GM19043 (cell line): Measurements from ENCODE around the gene TMEM38A.
A peak's percentile ranks its signal among the peaks of the same experiment; 100 is the strongest.
"Not testable (repeated sequence)": the region's sequence is repeated elsewhere in the genome, so short reads cannot be mapped to it uniquely, and the experiment has no call there.

ENCODE experiments used
- ATAC-seq: cut with Tn5 transposase; IDR thresholded peaks from one replicate; pipeline ENCODE4 v1.9.1; 2021; ENCODE audit warnings: low read depth; ENCODE audit not compliant: unreplicated experiment

TMEM38A gene

DNA sequence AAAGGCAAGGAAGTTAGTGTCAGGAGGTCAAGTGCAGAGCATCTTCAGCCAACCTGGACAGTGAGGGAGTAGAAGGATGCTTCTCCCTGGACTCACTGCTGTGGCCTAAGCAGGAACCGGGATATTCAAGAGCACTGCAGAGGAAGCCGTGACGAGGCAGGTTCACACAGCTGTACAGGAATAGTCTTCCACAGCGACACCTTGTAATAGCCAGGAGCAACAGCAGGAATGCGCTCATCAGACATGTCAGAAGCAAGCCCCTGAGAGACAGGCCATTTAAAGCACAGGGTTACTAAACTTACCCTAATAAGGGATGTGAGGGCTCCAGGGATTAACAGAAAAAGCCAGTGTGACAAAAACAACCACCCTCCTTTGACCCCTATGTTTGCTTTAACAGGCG is 29.5 kb upstream of the TMEM38A start:
- ATAC-seq, result no peak

DNA sequence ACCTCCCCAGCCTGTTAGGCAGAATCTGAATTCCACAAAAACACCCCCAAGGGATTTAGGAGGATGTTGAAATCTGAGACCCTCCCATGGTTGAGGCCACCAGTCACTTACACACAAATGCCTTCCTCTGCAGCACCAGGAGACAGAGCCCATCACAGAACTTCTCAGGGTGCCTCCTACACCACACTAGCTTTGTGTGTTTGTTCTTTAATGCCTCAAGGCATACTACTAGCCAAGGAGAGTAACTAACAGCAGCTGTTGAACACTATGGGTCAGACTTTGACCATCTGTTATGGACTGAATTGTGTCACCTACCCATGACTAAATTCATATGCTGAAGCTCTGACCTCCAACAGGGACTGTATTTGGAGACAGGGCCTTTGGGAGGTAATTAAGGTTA is 23.4 kb upstream of the TMEM38A start:
- ATAC-seq, result no peak

DNA sequence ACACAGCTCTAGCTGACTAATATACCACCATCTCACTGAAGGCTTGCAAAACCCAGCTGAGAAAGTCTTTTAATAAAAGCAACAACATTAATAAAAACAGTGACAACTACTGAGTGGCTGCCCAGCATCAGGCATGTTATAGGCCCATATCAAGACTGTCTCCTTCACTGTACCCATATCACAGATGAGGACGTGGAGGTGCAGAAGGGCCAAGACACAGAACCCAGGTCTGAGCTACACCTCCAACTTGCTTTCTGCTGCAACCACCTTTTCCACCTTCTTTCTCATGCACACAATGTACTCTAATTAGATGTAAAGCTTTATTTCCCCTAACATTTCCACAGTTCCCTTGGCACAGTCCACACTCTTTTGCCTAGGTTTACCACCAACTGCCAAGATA is 22.3 kb upstream of the TMEM38A start:
- ATAC-seq, result no peak

GRCh38 chr19:16640951-16641350 is 20.0 kb upstream of the TMEM38A start:
- ATAC-seq, result no peak

DNA sequence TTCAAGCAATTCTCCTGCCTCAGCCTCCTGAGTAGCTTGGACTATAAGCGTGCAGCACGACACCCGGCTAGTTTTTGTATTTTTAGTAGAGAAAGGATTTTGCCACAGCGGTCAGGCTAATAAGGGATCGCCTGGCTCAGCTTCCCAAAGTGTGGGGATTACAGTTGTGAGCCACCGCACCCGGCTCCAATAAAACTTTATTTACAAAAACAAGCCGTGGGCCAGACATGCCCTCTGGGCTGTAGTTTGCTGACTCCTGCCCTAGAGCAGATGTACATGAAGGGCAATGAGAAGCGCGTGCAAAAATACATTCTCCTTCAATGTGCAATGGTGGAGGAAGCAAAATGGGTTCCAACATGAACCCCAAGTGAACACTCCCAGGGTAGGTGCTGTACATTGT is 19.2 kb upstream of the TMEM38A start:
- no peak for ATAC-seq

DNA sequence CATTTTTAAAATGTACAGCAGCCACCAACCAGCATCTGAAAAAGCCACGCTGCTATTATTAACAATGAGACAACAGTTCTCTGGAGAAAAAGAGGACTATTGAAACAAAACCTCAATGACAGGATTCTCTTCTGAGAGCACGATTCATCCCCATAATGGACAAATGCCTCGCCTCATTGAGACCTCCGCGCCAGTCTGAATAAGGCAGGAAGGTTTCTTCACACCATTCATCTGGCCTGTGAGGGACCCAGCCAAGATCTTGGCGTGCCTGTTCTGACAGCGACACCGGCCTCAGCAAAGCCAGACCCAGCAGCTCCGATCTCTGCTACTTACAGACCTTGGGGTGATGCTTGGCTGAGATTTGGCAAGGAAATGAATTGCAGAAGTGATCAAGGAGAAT is 15.8 kb upstream of the TMEM38A start:
- no peak for ATAC-seq

DNA sequence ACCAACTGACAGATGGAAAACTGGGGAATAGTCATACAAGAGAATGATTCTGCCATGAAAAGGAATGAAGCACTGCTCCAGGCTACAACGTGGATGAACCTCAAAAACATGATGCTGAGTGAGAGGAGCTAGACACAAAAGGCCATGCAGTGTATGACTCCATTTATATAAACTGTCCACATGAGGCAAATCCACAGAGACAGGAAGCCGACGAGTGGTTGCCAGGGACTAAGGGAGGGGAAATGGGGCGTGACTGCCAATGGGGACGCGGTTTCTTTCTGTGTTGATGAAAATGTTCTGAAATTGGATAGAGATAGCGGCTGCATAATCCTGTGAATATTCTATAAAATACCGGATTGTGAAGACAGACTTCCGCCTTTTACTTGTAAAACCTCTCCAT is 11.2 kb upstream of the TMEM38A start:
- no peak for ATAC-seq

DNA sequence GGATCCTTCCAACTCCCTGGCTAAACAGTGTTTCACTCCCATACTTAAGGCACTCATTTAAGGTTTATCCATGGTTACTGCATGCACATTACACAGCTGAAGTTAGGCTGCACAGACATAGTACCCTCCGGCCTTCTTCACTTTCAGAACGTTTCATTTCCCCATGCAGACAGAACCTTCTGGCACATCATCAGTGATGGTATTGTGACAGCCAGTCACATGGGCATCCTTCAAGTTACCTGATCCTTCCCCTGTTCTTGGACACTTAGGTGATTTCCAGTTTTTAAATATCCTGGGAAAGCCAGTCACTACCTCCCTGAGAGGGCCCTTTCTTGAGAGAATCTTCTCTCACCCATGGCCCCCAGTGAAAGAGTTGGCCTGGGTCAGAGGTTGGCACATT is 10.1 kb upstream of the TMEM38A start:
- ATAC-seq, result no peak

GRCh38 chr19:16651421-16652188 is 9.3 kb upstream of the TMEM38A start:
- ATAC-seq, result not testable (repeated sequence)

- ATAC-seq, result no peak
Measured at GRCh38 chr19:16652854-16653253, 8.1 kb upstream of the TMEM38A start.

- ATAC-seq, result no peak
Measured at GRCh38 chr19:16654140-16654539, 6.8 kb upstream of the TMEM38A start.

- no peak for ATAC-seq
Measured at GRCh38 chr19:16654627-16655026, 6.3 kb upstream of the TMEM38A start.

GRCh38 chr19:16655727-16656126 is 5.2 kb upstream of the TMEM38A start:
- ATAC-seq, result no peak

- ATAC-seq, result no peak
Measured at GRCh38 chr19:16657384-16657783, 3.6 kb upstream of the TMEM38A start.

DNA sequence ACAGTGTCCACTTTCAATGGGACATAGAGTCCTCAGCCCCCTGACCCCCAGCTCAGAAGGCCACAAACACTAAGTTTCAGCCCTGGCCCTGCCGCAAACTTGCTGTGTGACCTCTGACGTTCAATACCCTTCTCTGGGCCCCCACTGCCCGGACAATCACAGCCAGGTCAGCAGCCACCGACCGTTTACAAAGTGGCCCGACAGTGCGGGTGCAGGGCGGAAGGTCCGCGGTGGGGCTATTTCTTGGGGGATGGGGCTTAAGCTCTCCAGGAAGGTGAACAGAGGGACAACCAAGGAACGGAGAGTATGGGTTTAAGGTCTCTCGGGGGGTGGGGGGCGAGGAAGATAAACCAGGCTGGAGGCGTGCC is 1.5 kb upstream of the TMEM38A start:
- no peak for ATAC-seq

- peak; percentile 86 for ATAC-seq
Measured at GRCh38 chr19:16659832-16660708, 869 bp upstream of the TMEM38A start, which contains the start of gene SMIM7. Gene SMIM7, minus strand, starts transcription at chr19:16660144. Its CDS starts 34 bp downstream, at chr19:16660110.

DNA sequence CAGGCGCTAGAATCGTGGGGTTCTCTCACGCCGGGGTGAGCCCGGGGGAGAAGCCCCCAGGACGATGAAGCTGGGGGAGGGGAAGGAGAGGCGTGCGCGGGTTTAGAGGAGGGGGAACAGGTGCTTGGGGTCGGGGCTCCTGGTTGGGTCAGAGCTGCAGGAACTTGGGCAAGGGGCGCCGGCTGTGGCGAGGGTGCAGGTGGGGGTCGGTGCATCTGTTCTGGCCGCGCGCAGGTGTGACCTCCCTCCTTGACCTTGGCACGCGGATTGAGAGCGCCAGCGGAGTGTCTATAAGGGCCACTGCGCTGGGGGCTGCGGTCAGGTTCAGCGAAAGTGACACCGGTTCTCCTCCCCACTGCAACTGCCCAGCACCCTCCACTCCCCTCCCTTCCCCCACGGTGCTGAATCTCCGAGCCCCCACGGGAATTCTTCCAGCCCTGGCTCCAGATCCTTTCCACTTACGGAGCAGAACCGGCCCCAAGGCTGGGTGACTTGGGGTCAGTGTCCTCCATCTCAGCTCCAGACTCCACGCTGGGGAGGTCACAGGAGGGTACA is 618 bp downstream of the TMEM38A start:
- no peak for ATAC-seq

DNA sequence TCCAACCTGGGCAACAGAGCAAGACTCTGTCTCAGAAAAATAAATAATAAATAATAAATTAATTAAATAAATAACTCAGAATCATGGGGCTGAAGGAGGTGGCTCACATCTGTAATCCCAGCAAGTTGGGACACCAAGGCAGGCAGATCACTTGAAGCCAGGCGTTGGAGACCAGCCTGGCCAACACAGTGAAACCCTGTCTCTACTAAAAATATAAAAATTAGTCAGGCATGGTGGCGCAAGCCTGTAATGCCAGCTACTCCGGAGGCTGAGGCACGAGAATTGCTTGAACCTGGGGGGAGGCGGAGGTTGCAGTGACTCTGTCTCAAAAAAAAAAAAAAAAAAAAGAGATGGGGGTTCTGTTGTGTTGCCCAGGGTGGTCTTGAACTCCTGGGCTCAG is 7.2 kb downstream of the TMEM38A start:
- no peak for ATAC-seq

DNA sequence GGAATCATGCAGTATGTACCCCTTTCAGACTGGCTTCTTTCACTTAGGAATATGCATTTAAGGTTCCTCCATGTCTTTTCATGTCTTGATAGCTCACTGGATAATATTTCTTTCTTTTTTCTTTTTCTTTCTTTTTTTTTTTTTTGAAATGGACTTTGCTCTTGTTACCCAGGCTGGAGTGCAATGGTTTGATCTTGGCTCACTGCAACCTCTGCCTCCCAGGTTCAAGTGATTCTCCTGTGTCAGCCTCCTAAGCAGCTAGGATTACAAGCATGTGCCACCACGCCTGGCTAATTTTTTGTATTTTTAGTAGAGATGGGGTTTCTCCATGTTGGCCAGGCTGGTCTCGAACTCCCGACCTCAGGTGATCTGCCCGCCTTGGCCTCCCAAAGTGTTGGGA is 7.8 kb downstream of the TMEM38A start:
- not testable (repeated sequence) for ATAC-seq

GRCh38 chr19:16670291-16670690 is 9.4 kb downstream of the TMEM38A start:
- no peak for ATAC-seq

DNA sequence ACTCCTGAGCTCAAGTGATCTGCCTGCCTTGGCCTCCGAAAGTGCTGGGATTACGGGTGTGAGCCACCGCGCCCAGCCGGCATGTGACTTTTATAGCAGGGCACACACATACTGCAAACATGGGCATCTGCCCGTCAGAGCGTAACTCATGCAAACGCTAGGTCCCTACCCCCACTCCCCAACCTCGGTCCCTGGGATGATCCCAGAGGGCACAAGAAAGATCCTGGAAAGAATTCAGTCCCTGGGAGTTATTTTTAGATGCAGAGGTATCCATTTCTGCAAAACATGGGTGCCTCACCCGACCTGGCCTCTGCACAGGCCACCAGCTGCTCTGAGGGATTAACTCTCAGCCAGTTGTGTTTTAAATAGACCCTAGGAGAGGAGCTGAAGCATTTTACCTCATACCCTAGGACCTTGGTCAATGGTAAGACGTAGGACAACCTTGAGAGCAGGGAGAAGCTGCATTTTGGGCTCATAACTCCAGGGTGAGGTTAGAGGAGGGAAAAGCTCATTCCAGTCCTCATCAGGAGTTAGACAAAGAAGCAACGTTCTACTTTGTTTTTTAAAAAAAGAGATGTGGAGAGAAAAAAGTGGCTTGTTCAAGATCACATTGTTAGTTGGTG is 10.8 kb downstream of the TMEM38A start:
- no peak for ATAC-seq
